SIG-M5 treated with dmso at 0.1 percent for 504 hours (cell line): ENCODE results near the gene SNURF.
"Not testable (repeated sequence)": the region's sequence is repeated elsewhere in the genome, so short reads cannot be mapped to it uniquely, and the experiment has no call there.

Experiments used
- DNase-seq: peaks from one replicate; lab custom pipeline; 2025; ENCODE audit not compliant: unreplicated experiment; lab: John Stamatoyannopoulos, UW

The SNURF gene

GRCh38 chr15:24954783-24955530 is at the start of gene SNURF, which contains the start of gene SNRPN:
TSS of gene SNURF (plus strand) at chr15:24954987. CDS start at chr15:24955049, 62 bp downstream.
TSS of gene SNRPN (plus strand) at chr15:24954987. CDS start at chr15:24974454, 19,467 bp downstream.
- no peak for DNase-seq

DNA sequence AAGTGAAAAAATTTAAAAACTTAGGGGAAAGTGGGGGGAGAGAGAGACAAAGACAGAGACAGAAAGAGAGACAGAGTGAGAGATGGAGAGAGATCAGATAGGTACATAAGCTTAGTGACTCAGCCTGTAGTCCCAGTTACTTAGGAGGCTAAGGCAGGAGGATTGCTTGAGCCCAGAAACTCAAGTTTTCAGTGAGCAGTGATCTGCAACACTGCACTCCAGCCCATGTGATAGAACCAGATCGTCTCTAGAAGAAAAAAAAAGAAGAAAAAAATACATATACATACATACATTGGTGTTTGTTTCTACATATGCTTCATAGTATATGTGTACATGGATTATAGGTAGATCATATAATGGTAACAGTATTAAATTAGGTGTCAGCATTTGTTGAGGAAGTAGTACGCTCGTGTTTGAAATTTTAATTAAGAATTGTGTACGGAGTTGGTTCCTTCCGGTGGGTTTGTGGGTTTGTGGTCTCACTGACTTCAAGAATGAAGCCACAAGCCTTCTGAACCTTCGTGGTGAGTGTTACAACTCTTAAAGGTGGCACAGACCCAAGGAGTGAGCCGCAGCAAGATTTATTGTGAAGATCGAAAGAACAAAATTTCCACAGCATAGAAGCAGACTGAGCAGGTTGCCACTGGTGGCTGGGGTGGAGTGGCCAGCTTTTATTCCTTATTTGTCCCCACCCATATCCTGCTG is 38.3 kb upstream of the SNURF start:
- no peak for DNase-seq

GRCh38 chr15:24917431-24917830 is 37.4 kb upstream of the SNURF start:
- DNase-seq: no peak

DNA sequence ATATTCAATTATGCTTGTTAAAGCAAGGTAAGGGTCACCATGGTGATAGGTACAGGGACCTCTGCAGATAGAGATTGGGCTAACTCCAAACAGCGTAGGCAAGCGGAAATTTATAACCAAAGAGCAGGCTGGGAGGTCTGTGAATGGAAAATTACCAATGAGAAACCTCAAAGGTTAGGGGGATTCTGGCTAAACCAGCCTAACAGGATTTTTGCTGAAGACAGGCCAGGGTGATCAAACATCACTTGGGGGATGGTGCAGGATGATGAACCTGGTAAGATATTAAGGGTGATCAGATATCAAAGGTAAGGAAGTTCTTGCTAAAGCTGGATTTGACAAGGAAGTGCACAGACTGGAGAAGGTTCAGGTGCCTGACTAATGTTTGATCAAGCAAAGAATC is 35.3 kb upstream of the SNURF start:
- DNase-seq: no peak

DNA sequence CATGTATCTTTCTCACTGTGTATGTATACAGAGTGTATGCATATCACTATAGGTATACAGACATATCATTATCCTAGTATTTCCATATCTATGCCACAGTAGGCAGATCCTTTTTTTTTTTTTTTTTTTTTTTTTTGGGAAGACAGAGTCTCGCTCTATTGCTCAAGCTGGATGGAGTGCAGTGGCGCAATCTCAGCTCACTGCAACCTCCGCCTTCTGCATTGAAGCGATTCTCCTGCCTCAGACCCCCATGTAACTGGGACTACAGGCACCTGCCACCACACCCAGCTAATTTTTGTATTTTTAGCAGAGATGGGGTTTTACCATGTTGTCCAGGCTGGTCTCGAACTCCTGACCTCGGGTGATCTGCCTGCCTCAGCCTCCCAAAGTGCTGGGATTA is 32.0 kb upstream of the SNURF start:
- DNase-seq: not testable (repeated sequence)

DNA sequence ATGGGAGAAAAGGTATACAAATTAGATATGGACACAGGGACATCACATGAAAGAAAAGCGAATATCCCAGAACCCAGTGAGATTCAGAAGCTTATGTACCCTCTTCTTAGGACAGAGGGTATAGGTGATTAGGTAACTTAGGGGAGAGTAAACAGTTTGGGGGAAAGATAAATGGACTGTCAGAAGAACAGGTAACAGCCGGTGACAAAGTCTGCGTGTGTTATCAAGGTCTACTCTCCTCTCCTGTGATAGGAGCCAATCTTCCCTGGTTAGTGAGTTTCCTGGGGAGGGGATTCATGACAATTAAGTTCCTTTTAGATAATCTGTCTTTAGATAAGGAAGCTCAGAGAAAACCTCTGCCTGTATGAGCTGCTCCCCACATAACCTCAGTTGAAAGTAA is 30.6 kb upstream of the SNURF start:
- no peak for DNase-seq

DNA sequence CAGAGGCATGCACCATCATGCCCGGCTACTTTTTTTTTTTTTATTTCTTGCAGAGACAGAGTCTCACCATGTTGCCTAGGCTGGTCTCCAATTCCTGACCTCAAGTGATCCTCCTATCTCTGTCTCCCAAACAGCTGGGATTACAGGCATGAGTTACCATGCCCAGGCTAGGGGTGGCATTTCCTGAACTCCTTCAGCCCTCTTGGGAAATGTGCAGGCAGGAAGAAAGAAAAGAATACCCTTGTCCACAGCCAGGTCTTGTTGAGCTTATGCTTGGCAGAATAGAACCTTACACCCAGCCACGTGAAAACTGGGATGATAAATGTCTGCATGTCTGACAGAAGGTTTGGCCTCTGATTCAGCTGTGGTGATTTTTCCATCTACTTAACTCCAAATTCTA is 30.2 kb upstream of the SNURF start:
- DNase-seq: no peak

- DNase-seq: not testable (repeated sequence)
Measured at GRCh38 chr15:24931874-24932732, 22.7 kb upstream of the SNURF start.

GRCh38 chr15:24933716-24934115 is 21.1 kb upstream of the SNURF start:
- DNase-seq: no peak

- DNase-seq: not testable (repeated sequence)
Measured at GRCh38 chr15:24938224-24938623, 16.6 kb upstream of the SNURF start.

DNA sequence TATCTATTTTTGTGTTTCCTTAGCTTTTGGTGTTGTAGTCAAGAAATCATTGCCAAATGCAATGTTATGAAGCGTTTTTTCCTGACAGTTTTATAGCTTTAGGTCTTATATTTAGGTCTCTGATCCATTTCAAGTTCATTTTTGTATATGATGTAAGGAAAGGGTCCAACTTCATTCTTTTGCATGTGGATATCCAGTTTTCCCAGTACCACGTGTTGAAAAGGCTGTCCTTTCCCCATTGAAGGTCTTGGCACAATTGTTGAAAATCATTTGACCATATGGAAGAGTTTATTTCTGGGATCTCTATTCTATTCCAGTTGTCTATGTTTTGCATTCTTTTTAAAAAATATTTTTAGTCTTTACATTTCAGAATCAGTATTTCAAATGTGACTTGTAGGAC is 14.6 kb upstream of the SNURF start:
- no peak for DNase-seq

GRCh38 chr15:24943361-24943760 is 11.4 kb upstream of the SNURF start:
- no peak for DNase-seq

GRCh38 chr15:24944954-24945353 is 9.8 kb upstream of the SNURF start:
- no peak for DNase-seq

DNA sequence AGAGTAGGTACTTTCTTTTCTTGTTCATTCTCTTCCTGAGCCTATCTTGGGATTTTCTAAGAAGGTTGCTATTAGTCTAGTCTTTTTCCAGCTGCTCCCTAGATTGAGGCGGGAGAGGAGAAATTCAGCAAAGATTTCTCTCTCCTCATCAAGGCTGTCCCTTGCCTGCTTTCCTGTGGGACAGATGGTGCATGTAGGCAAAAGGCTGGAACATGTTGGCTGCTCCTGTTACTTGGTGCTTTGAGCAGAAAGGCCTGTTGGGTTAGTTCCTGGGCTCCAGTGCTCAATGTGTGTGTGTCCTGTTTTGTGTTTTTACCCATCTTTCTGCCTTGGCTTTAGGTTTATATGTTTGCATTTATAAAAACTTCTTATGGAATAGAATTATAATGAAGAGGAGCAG is 9.1 kb upstream of the SNURF start:
- no peak for DNase-seq

DNA sequence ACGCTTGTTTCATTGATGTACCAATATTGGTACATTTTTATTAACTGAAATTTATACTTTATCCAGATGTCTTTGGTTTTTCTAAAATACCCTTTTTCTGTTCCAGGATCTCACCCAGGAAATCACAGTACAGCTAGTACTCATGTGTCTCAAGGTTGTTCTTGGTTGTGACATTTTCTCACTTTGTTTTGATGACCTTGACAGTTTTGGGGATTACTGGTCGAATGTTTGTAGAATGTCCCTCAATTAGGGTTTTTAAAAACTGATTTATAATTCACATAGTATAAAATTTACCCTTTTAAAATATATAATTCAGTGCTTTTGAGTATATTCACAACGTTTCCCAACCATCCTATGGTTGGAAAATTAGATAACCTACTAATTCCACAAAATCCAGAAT is 6.3 kb upstream of the SNURF start:
- DNase-seq: no peak

GRCh38 chr15:24955531-24955921 is 739 bp downstream of the SNURF start:
- DNase-seq: no peak

DNA sequence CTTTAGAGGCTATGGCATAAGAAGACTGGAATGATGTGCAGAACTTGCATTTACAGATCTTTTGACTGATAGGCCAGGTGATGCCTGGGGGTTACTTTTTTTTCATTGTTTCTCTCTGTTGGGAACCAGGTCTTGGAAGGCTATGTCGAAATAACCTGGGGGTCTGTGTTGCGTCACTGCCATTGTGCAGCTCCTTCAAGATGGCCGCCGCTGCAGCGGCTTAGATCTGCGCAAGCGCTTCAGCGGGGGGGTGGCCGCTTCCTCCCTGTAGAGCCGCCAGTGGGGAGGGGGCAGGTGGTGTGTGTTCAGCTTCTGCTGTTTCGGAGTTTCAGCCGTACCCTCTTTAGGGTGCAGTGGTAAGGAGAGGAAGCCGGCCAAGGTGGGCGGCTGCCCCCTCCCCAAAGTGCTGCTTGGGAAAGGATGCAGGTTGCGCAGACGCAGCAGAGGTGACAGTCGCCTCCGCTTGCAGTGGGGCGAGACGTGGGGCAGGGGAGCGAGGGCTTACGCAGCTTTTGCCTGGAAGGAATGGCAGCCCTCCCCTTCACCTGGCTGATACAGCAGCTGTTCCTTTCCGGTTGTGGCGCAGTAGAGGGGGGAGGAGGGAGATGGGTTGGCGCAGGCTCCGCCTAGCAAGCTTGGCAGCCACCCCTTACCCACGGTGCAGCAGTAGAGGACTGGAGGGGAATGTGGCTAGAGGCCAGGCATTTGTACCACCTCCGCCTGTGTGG is 1.5 kb downstream of the SNURF start:
- peak; percentile 28 for DNase-seq

DNA sequence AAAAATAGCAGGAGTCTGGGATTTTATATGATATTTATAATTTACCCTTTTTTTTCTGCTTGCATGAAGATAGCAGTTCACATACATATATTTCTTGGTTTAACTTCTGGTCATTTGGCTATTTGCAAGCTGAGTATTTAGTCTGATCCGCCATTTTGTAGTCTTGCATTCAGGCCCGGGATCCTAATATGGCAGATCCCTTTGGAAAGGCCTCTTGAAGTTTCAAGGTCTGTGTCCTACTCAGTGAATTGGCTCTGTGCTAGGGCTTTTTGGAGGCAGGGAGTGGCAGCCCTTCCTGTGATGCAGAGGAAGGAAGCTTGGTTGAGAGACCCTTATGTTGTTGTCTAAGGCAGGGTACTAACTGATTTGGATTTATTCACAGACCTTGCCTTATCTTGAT is 2.9 kb downstream of the SNURF start:
- no peak for DNase-seq

GRCh38 chr15:24961967-24962366 is 7.2 kb downstream of the SNURF start:
- DNase-seq: no peak

GRCh38 chr15:24962880-24963279 is 8.1 kb downstream of the SNURF start:
- DNase-seq: no peak
